NCI-H2196 treated with DMSO at 0.1 percent for 48 hours (cell line): ENCODE measurements around the gene FARSA.
"Not testable (repeated sequence)": the region's sequence is repeated elsewhere in the genome, so short reads cannot be mapped to it uniquely, and the experiment has no call there.

ENCODE experiments used
- DNase-seq: peaks from one replicate; lab custom pipeline; 2025; ENCODE audit not compliant: unreplicated experiment; lab: John Stamatoyannopoulos, UW

FARSA gene

DNA sequence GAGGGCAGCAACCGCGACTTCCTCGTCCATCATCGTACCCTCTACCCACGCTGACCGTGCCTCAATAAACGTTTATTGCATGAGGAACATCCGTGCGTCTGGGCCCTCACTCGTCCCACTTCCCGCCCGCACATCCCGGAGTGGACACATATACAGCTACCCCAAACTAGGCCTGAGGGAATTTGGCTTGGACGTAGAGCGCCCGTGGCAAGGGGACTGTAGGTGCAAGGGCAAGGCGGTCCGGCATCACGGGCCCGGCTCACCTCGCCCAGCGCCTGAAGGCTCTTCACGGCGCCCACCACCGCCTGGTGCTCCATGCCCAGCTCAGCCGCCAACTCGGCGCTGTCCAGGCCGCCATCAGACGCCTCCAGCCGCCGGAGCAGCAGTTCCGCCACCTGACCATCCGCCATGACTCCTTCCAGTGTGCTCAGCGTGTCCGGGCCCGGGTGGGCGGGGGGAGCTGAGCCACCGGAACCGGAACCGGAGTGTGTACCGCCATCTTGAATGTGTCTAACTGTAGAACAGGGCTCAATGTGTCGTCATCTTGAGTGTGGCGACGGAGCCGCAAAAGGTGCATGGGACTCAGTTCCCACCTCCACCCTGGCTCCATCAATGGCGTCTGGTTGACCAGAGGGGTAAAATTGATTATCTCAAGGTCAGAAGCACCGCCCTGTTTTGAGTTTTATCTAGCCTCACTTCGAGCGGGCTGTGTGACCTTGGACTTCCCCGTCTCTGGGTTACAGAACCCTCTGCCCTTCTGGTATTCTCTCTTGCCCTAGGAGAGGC is at the start of gene FARSA:
FARSA (minus strand) TSS at position 425 of the 786 bp plus-strand sequence; CDS start at position 410, 15 bp downstream.
- peak; percentile 71 for DNase-seq

DNA sequence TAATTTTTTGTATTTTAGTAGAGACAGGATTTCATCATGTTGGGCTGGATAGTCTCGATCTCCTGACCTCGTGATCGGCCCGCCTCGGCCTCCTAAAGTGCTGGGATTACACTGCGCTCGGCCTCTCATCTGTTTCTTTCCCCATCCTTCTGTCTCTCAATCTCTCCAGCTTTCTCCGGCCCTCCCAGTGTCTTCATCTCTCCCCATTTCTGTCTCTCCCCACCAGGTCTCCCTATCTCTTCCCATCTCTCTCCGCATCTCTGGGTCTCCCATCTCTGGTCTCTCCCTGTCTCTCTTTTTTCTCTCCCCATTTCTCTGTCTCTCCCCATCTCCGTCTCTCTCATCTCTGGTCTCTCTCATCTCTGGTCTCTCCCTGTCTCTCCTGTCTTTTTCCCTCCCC is 49.6 kb upstream of the FARSA start:
- DNase-seq = no peak

DNA sequence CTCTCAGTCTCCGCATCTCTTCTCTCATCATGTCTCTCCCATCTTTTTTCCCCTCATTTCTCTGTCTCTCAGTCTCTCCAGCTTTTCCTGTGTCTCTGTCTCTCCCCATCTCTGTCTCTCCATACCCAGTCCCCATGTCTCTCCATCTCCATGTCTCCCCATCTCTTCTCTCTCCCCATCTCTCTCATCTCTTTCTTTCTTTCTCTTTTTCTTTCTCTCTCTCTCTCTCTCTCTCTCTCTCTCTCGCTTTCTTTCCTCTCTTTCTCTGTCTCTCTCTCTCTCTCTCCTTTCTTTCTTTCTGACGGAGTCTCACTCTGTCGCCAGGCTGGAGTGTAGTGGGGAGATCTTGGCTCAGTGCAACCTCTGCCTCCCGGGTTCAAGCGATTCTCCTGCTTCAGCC is 49.1 kb upstream of the FARSA start:
- DNase-seq = no peak

DNA sequence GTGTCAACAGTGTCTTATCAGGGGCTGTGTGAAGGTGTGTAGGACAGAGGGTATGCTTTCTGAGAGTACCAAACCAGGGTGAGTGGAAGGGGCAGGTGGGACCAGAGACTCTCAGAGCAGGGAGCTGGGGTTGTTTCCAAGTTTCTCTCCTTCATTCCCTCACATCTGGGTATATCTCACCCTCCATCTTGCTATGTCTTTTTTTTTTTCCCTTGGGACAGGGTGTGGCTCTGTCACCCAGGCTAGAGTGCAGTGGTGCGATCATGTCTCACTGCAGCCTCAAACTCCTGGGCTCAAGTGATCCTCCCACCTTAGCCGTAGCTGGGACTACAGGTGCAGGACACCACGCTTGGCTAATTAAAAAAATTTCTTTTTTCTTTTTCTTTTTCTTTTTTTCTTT is 46.5 kb upstream of the FARSA start:
- no peak for DNase-seq

DNA sequence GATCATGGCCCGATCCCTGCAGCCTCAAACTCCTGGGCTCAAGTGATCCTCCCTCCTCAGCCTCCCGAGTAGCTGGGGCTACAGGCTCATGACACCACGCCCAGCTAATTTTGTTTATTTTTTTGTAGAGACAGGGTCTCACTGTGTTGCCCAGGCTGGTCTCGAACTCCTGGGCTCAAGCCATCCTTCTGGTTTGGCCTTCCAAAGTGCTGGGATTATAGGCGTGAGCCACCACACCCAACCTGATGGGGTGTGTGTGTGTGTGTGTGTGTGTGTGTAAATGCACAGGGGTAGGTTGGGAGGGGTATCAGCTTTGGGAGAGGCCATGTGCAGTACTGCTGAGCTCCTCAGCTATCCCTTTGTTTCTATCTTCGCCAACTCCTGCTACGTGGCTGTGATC is 42.6 kb upstream of the FARSA start:
- DNase-seq = not testable (repeated sequence)

DNA sequence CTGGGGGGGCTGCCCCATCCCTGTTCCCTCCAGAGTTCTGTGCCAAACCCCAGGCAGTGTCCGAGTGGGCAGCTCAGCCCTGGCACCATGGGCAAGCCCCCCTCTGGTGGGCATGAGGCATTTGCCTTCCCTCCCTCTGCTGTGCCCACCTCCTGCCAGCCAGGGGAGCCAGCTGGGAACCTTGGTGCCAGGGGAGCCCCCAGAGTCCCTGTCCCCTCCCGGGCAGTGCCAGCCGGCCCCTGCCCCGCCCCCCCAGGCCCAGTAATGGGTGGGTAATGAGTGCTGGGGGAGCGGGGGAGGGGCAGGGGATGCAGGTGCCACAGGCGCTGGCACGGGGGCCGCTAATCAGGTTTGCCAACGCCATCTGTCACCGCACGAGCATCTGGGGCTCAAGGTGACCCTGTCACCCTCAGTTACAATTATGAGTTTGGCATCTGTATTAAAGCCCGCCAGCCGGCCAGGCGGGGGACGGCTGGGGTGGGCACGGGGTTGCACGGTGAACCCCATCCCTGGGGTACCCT is 41.8 kb upstream of the FARSA start:
- no peak for DNase-seq

DNA sequence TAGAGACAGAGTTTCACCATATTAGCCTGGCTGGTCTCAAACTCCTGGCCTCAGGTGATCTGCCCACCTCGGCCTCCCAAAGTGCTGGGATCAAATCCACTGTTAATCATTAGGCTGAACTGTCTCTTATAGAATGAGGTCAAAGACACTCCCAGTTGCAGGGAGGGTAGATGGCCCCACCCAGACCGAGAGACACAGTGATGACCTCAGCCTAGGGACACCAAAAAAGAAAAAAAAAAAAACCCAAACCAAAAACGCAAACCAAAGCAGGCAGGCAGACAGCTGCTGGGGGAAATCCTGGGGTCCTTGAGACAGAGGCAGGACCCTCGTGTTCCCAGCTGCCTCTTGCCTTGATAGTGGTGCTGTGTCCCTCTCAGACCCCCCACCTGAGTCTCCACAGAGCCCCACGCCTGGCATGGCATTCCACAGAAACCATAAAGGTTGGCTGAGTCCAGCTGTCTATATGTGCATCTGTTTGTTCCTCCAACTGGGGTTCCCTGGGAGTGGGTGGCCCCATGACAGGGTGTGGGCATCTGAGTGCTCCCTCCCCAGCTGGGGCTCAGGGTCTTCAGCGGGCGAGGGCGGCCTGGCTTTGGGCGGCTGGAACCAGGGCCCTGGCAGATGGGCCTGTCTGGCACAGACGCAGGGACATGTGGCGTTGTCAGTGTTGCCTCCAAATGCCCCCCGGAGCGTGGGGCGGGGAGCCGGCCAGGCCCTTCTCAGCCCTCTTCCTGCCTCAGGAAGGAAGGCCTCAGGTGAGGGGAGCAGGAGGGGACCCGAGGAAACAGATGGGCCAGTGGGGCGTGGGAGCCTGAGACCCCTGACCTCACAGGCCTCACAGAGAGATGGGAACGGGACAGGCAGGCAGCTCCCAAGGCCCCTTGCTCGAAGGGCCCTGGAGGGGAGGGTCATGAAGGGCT is 41.0 kb upstream of the FARSA start:
- DNase-seq = no peak

DNA sequence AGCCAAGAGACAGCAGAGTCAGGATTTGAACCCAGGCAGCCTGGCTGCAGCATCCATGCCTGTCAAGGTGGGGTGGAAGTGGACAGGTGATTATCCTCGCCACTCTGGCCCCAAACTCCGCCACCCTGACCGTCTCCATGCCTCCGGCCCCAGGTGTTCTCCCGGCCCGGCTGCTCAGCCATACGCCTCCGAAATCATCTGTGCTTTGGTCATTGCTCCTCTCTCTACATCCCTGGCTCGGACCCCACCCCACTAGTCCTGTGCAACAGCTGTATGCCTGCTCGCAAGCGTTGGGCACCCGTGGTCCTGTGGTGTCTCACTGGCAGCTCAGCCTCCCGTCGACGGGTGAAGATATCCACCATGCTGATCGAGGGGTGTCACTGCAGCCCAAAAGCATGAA is 39.7 kb upstream of the FARSA start:
- no peak for DNase-seq

DNA sequence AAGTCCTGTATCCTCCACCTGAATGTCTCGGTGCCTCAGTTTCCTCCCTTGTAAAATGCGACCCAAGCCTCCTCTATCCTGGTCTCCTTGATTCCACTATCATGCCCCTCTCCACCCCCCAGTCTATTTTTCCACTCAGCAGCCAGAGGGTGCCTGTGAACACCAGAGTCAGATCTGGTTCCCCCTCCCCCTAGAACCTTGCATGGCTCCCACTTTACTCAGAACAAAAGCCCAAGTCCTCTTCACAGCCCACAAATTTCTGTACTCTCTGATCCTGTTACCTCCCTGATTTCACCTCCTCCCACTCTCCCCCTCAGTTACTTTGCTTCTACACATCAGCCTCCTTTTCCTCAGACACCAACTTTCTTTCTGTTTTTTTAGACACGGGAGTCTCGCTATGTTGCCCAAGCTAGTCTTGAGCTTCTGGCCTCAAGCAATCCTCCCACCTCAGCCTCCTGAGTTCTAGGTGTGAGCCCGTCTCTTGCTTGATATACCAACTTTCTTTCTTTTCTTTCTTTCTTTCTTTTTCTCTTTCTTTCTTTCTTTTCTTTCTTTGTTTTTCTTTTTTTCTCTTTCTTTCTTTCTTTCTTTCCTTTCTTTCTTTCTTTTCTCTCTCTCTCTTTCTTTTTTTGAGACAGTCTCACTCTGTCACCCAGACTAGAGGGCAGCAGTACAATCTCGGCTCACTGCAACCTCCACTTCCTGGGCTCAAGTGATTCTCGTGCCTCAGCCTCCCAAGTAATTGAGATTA is 36.7 kb upstream of the FARSA start:
- no peak for DNase-seq

DNA sequence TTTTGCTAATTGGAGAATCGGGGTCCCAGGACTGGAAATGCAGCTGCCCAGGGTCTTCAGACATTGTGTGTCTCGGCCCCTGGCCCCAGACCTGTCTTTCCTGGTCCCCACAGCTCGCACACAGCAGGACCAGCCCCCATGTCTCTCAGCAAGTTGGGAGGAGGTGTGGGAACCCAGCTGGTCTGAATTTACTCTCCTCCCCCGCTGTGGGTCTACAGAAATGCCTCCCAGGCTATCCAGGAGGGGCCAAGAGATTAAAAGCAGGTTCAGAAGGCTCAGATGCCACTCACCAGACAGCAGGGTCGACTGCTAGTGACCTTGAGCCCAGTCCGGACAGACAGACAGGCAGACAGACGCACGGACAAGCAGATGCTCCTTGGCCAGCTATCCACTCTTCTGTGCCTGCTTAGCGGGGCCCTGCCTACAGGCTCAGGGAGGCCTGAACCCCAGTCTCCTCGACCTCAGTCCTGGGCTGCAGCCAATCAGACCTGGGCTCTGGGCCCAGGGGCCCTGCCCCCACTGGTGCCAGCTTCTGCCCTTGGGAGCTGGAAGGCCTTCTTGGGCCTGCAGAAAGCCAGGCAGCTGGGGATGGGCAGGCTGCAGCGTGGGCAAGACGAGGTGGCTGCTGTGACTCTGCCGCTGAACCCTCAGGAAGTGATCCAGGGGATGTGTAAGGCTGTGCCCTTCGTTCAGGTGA is 35.9 kb upstream of the FARSA start, which contains the start of gene DAND5:
DAND5 (plus strand) TSS at position 285 of the 697 bp plus-strand sequence; CDS start at position 370, 85 bp downstream.
- no peak for DNase-seq

DNA sequence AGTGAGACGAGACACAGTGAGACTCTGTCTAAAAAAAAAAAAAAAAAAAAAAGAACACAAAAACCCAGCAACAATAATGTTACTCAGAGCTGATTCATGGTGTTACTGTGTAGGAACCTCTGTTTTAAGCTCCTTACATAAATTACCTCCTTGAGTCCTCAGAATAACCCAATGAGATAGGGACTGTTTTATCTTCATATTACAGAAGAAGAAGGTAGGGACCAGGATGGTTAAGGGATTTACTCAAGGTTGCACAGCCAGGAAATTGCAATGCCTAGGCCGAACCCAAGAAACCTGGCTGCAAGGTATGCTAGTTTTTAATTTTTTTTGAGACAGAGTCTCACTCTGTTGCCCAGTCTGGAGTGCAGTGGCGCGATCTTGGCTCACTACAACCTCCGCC is 34.4 kb upstream of the FARSA start:
- DNase-seq = no peak

DNA sequence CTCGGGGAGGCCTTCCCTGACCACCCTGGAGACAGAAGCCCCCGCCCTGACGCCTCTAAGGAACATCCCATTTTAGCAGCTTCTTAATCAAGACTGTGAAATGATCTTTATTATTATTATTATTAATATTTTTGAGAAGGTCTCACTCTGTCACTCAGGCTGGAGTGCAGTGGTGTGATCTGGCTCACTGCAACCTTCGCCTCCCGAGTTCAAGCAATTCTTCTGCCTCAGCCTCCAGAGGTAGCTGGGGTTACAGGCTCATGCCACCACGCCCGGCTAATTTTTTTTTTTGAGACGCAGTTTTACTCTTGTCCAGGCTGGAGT is 32.3 kb upstream of the FARSA start:
- DNase-seq = no peak

DNA sequence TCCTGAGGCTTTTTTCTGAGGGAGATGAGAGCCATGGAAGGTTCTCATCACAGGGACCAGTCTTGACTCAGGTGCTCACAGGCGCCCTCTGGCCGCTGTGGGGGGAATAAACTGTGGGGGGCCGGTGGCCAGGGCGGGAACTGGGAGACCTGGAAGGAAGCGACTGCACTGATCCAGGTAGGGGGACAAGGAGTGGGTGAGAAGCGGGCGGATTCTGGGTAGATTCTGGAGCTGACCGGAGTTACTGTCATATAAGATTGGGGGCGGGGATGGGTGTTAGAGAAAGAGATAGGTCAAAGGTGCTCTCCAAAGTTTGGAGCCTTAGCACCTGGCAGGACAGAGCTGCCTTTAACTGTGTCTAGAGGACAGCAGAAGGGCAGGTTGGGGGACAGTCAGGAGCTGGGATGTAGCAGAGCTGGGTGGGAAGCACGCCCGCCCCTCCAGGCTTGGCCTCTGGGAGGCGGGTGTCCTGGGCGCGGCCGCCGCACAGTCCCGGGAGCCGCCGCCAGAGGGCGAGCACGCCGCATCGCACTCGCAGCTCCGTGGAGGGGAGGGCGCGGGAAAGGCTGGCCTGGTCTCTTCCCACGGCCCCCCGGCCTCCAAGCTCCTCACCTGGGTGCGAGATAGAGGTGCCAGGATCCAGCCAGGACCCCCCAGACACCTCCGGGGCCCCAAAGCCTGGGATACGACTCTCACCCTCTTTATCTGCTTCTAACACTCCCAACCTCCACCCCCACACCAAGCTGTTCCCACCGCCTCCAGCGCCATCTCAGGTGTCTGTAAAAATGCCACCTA is 31.7 kb upstream of the FARSA start:
- peak; percentile 62 for DNase-seq

DNA sequence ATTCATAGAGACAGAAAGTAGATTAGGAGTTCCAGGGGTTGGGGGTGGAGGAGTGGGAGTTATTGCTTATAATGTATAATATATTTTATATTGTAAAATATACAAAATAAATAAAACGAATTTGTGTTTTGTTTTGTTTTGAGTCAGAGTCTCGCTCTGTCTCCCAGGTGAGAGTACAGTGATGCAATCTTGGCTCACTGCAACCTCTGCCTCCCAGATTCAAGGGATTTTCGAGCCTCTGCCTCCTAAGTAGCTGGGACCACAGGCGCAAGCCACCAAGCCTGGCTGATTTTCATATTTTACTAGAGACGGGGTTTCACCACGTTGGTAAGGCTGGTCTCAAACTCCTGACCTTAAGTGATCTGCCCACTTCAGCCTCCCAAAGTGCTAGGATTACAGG is 26.0 kb upstream of the FARSA start:
- DNase-seq = no peak

DNA sequence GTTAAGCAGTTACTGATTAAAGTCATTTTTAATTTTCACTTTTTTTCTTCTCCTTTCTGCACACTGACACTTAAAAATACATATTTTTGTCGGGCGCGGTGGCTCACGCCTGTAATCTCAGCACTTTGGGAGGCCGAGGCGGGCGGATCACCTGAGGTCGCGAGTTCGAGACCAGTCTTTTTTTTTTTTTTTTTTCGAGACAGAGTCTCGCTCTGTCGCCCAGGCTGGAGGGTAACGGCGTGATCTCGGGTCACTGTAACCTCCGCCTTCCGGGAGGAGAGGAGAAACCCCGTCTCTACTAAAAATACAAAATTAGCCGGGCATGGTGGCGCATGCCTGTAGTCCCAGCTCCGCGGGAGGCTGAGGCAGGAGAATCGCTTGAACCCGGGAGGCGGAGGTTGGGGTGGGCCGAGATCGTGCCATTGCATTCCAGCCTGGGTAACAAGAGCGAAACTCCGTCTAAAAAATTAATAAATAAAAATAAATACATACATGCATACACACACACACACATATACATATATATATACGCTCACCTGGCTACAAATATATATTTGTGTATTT is 24.0 kb upstream of the FARSA start:
- DNase-seq = not testable (repeated sequence)

DNA sequence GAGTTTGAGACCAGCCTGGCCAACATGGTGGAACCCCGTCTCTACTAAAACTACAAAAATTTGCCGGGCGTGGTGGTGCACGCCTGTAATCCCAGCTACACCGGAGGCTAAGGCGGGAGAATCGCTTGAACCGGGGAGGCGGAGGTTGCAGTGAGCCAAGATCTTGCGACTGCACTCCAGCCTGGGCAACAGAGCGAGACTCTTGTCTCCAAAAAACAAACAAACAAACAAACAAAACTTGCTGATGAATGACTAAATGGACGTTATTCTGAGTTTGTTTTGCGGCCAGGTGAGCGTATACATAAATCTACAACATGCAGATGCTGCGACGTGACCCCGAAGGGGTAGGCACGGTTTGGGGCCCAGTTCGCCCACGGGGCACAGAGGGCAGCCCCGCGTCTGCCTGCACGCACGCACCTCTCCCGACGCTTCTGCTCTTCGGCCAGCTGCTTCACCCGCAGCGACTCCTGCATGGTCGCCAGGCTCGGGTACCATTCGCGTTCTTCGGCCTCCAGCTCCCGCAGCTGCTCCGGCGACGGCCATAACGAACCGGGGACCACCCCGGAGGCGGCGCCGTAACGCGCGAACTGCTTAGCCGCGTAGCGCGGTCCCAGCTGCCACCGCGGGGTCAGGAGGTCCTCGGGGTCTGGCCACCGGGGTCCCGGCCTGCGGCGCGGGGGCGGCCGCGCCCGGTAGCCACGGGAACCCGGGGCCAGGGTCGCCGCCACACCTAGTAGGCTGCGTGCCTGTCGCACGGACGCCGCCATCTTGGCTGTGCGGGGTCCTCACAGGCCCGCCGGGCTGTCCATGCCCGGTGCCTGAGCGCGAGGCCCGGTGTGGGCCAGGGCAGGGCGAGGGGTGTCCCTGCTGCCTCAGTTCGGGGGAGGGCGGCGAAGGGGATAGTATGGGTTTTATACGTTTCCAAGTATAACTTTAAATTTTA is 23.2 kb upstream of the FARSA start, which contains the start of gene GADD45GIP1:
GADD45GIP1 (minus strand) TSS at position 778 of the 943 bp plus-strand sequence; CDS start at position 767, 11 bp downstream.
- peak; percentile 62 for DNase-seq

DNA sequence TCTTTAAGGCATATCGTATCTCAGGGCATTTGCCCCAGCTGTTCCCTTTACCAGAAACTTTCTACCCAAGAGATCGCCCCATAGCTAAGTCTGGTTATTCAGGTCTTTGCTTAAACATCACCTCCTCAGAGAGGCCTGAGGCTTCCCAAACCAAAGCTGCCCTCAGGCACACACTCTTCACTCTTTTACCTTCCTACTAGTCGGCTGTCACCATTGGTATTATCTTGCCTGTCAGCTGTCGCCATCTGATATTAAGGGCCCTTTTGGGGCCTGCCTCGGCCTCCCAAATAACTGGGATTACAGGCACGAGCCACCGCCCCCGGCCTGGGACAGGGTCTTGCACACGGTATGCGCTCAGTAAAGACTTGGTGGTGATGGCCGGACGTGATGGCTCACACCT is 22.5 kb upstream of the FARSA start:
- DNase-seq = no peak

DNA sequence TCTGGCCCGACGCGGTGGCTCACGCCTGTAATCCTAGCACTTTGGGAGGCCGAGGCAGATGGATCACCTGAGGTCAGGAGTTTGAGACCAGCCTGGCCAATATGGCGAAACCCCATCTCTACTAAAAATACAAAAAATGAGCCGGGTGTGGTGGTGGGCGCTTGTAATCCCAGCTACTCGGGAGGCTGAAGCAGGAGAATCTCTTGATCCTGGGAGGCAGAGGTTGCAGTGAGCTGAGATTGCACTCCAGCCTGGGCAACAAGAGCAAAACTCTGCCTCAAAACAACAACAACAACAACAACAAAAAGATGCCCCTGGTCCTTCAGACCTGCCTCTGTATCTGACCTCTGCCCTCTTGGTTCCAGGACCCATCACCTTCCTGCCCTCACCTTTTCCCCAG is 22.1 kb upstream of the FARSA start:
- not testable (repeated sequence) for DNase-seq
